ENCODE results near the gene DESI1.
"Not testable (repeated sequence)": the region's sequence is repeated elsewhere in the genome, so short reads cannot be mapped to it uniquely, and the experiment has no call there.

DESI1 gene

GRCh38 chr22:41620589-41621098 is at the start of gene DESI1:
DESI1 (minus strand) TSS chr22:41621043; CDS start chr22:41620839, 204 bp downstream.
- no peak for DNase-seq

GRCh38 chr22:41668971-41669911 is 48.4 kb upstream of the DESI1 start:
- DNase-seq, result no peak

- no peak for DNase-seq
Observed at GRCh38 chr22:41664951-41665350, 44.1 kb upstream of the DESI1 start.

GRCh38 chr22:41664490-41664889 is 43.6 kb upstream of the DESI1 start:
- no peak for DNase-seq

GRCh38 chr22:41663594-41663993 is 42.8 kb upstream of the DESI1 start:
- DNase-seq, result not testable (repeated sequence)

GRCh38 chr22:41661713-41662112 is 40.9 kb upstream of the DESI1 start:
- DNase-seq, result no peak

- no peak for DNase-seq
Observed at GRCh38 chr22:41661088-41661487, 40.2 kb upstream of the DESI1 start.

DNA sequence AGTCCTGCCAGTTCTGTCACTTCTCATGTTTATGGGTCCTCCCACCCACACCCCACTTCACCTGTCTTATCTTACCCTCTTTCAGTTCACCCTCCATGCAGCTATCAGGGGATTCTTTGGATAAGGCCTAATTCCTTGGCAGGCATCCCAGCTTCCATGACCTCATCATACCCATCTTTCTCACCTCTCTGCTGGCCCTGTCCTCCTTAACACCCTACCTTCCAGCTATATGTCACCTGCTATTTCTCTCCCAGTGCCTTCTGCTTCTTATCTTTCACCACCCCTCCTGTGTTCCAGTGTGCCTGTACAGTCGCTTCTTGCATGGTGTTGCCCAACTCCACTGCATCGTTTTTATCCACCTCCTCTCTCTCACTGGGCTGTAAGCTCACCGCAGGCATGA is 39.6 kb upstream of the DESI1 start:
- no peak for DNase-seq

DNA sequence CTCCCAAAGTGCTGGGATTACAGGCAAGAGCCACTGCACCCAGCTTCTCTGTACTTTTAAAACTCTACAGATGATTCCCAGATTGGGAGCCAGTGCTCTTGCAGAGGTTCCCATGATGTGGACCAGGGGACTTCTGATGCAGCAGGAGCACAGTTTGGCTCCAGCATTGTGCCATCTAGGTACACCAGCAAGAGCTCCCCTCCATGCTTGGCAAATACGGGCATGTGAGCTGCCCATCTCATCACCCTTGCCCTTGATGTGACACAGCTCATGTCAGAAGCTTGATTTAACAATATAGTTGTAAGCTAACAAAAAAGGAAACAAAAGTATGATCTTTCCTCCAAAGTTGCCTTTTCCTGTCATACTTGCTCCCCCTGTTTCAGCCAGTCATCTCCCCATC is 39.1 kb upstream of the DESI1 start:
- DNase-seq, result no peak

GRCh38 chr22:41658869-41659268 is 38.0 kb upstream of the DESI1 start:
- no peak for DNase-seq

GRCh38 chr22:41657709-41658108 is 36.9 kb upstream of the DESI1 start:
- DNase-seq, result no peak

DNA sequence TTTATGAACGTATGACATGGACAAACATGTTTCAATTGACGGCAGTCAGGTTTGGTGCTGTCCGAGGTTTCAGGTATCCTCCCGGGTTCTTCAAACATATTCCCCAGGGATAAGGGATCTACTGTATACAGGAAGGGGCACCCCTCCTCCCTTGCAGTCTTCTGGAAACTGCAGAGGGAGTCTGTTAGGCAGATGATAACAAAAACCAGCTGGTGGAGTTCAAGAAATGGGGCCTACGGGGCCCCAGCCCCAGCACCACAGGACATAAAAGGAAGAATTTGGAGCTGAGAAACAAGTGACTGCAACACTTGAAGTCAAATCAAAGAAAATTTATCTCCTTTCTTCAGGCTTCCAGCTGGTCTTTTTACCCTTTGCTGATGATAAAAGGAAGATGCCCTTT is 35.7 kb upstream of the DESI1 start:
- DNase-seq, result no peak

- no peak for DNase-seq
Observed at GRCh38 chr22:41654322-41654721, 33.5 kb upstream of the DESI1 start.

- no peak for DNase-seq
Observed at GRCh38 chr22:41650821-41651220, 30.0 kb upstream of the DESI1 start.

GRCh38 chr22:41650229-41650628 is 29.4 kb upstream of the DESI1 start:
- DNase-seq, result no peak

DNA sequence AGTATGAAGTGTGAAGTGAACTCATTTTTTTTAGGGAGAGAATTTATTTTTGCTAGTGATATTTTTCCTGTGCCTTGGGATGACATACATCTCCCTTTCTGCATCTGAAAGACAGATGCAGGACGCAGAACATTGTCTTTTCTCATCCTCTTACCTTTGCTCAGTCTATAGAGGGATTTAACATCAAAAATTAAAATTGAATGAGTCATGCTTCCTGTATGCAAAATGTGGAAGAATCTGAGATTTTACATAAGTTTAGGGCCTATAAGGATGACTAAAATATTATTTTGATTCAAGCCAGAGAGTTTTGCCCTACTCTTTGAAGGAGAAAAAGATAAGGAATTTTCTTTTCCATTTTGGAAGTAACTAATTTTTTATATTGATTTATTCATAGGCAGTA is 27.6 kb upstream of the DESI1 start:
- DNase-seq, result no peak

- no peak for DNase-seq
Observed at GRCh38 chr22:41647771-41648170, 26.9 kb upstream of the DESI1 start.

DNA sequence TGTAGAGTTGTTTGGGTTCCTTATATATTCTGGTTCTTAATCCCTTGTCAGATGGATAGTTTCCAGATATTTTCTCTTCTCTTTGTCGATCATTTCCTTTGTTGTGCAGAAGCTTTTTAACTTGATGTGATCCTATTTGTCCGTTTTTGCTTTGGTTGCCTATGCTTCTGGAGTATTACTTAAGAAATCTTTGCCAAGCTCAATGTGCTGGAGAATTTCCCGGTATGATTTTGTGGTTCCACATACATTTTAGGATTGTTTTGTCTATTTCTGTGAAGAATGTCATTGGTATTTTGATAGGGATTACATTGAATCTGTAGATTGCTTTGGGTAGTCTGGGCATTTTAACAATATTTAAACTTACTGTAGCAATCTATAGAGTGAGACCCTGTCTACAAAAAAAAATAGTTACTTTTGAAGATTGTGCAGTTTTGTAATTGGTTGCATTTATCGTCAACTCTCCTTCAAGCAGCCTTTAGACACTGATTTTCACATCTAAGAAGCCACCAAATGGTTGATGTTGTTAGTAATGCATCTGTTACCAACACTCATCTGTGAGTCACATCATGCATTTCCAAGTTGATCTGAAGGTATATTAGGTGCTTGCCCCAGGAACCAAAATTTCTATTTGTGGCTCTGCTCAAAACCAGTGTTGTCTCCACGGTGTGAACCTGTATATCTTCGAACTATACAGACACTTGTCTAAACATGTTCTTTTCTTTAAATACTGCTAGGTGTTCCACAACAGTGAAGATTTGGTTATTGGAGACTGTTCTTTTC is 21.7 kb upstream of the DESI1 start:
- DNase-seq, result no peak

DNA sequence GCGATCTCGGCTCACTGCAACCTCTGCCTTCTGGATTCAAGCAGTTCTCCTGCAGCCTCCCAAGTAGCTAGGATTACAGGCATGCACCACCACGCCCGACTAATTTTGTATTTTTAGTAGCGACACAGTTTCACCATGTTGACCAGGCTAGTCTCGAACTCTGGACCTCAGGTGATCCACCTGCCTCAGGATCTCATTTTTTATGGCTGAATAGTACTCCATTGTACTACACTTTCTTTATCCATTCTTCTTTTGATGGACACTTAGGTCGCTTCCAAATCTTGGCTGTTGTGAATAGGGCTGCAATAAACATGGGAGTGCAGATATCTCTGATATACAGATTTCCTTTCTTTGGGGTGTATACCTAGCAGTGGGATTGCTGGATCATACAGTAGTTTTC is 21.0 kb upstream of the DESI1 start:
- DNase-seq, result no peak

- DNase-seq, result no peak
Observed at GRCh38 chr22:41638748-41639147, 17.9 kb upstream of the DESI1 start.

- no peak for DNase-seq
Observed at GRCh38 chr22:41638124-41638523, 17.3 kb upstream of the DESI1 start.

DNA sequence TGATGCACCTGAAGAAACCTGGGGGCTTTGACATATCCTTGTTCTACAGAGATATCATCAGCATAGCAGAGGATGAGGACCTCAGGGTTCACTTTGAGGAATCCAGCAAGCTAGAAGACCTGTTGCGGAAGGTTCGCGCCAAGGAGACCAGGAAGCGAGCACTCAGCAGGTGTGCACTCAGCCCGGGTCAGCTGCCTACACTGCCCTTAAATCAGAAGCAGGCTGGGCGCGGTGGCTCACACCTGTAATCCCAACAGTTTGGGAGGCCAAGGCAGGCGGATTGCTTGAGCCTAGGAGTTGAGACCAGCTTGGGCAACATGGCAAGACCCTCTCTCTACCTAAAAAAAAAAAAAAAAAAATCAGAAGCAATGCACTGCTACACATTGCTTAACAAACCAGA is 16.8 kb upstream of the DESI1 start:
- not testable (repeated sequence) for DNase-seq

DNA sequence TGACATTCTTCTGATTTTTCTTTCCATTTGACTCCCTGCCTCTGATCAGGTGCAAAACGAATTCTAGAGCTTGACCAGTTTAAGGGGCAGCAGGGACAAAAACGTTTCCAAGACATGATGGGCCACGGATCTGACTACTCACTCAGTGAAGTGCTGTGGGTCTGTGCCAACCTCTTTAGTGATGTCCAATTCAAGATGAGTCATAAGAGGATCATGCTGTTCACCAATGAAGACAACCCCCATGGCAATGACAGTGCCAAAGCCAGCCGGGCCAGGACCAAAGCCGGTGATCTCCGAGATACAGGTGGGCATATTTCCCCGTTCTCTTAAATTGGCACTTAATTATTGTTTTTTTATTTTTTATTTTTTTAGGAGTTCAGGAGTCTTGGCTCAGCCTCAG is 15.6 kb upstream of the DESI1 start:
- no peak for DNase-seq

DNA sequence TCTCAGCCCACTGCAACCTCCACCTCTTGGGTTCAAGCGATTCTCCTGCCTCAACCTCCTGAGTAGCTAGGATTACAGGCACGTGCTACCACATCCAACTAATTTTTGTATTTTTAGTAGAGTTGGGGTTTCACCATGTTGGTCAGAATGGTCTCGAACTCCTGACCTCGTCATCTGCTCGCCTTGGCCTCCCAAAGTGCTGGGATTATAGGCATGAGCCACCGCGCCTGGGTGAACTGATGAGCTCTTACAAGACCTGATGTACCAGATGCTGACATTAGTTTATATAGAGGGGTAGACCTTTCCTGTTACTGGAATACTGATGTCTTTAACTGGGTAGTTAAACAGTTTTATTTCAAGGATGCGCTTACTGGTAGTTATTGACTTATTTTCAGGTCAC is 13.8 kb upstream of the DESI1 start:
- DNase-seq, result not testable (repeated sequence)
